GM12892 (cell line): ENCODE measurements around the gene MAP2K4.

Experiments
- POLR2A ChIP-seq: IDR thresholded peaks from 2 replicates; pipeline ENCODE4 v1.6.1; 2011; ENCODE audit warnings: low read depth, low read length, control low read depth
- POLR2AphosphoS5 ChIP-seq: IDR thresholded peaks from 2 replicates; pipeline ENCODE4 v1.6.1; 2011; ENCODE audit warnings: low read depth, low read length, control low read depth
- TAF1 ChIP-seq: IDR thresholded peaks from 2 replicates; pipeline ENCODE4 v1.6.1; 2011; ENCODE audit warnings: low read depth, mild to moderate bottlenecking, control low read depth, low read length, borderline replicate concordance

- no peak for TF ChIP-seq POLR2AphosphoS5
- no peak for TF ChIP-seq POLR2A
- TF ChIP-seq TAF1, result no peak
Observed at GRCh38 chr17:12180644-12181261, 160.1 kb downstream of the MAP2K4 start.
